Effector memory CD8-positive, alpha-beta T cell (primary cell): ENCODE results near the gene PCDHB1.

Source experiments
- ATAC-seq: fragments of 150-1000 bp; cut with Tn5 transposase; replicated peaks from 2 replicates; pipeline ENCODE4 v1.10.0; 2021; ENCODE audit warnings: mild to moderate bottlenecking, moderate library complexity
- DNase-seq, 3 experiments: peaks; one replicate each; pipeline ENCODE4 v3.0.0; 2021
- H3K27ac Mint-ChIP-seq, 2 donors: one replicate each; pipeline ENCODE4 v1.8.0; 2022; ENCODE audit warnings: mild to moderate bottlenecking in 2 of 2, mixed read lengths in 2 of 2, moderate library complexity in 2 of 2
- H3K27me3 Mint-ChIP-seq, 2 donors: one replicate each; pipeline ENCODE4 v1.8.0; 2022; ENCODE audit warnings: mixed read lengths in 2 of 2
- H3K36me3 Mint-ChIP-seq: one replicate; pipeline ENCODE4 v1.8.0; 2022; ENCODE audit warnings: mild to moderate bottlenecking, moderate library complexity, mixed read lengths; ENCODE audit not compliant: insufficient read depth
- H3K4me1 Mint-ChIP-seq, 2 donors: one replicate each; pipeline ENCODE4 v1.8.0; 2022; ENCODE audit warnings: low read depth in 2 of 2, mixed read lengths in 2 of 2
- H3K4me3 Mint-ChIP-seq, 2 donors: one replicate each; pipeline ENCODE4 v1.8.0; 2022; ENCODE audit warnings: mild to moderate bottlenecking in 2 of 2, mixed read lengths in 2 of 2, moderate library complexity in 2 of 2
- H3K9me3 Mint-ChIP-seq, 2 donors: one replicate each; pipeline ENCODE4 v1.8.0; 2022; ENCODE audit warnings: mixed read lengths in 2 of 2

PCDHB1 gene

GRCh38 chr5:141032626-141033025, 18.5 kb upstream of the PCDHB1 start:
- H3K9me3 Mint-ChIP-seq = peaks cover 0 to 2% of the 10 kb centered on the region in 2 donors
- DNase-seq (no peak), ATAC-seq (no peak)
- H3K27me3 Mint-ChIP-seq = no peaks in the 10 kb centered on the region
- H3K27ac Mint-ChIP-seq = no peak overlapping the region
- H3K4me1 Mint-ChIP-seq = no peaks in the 10 kb centered on the region
- H3K36me3 Mint-ChIP-seq = no peaks in the 10 kb centered on the region
- no peak overlapping the region for H3K4me3 Mint-ChIP-seq

- DNase-seq (no peak), ATAC-seq (no peak)
- Mint-ChIP-seq H3K27me3 (peaks cover 0 to 1% of the 10 kb centered on the region in 2 donors), H3K27ac (no peak overlapping the region), H3K36me3 (no peaks in the 10 kb centered on the region), H3K9me3 (peaks cover 0 to under 1% of the 10 kb centered on the region in 2 donors), H3K4me3 (no peak overlapping the region), H3K4me1 (no peaks in the 10 kb centered on the region)
Measured at GRCh38 chr5:141039061-141039460, 12.1 kb upstream of the PCDHB1 start.

- DNase-seq (no peak), ATAC-seq (no peak)
- no peak overlapping the region for H3K4me3 Mint-ChIP-seq
Measured at GRCh38 chr5:141039517-141039916, 11.7 kb upstream of the PCDHB1 start.

GRCh38 chr5:141040093-141040770, 10.9 kb upstream of the PCDHB1 start:
- no peaks in the 10 kb centered on the region for H3K36me3 Mint-ChIP-seq

More at GRCh38 chr5:141039517-141039916, 11.7 kb upstream of the PCDHB1 start:
- Mint-ChIP-seq H3K27me3 (peaks cover 0 to 6% of the 10 kb centered on the region in 2 donors), H3K36me3 (no peaks in the 10 kb centered on the region), H3K27ac (no peak overlapping the region), H3K4me1 (no peaks in the 10 kb centered on the region), H3K9me3 (peaks cover 0 to 5% of the 10 kb centered on the region in 2 donors)

GRCh38 chr5:141040771-141041426, 10.3 kb upstream of the PCDHB1 start:
- DNase-seq = peak; percentile 14 to 36 (median 16)
- H3K36me3 Mint-ChIP-seq = no peaks in the 10 kb centered on the region
- ATAC-seq = no peak

More at GRCh38 chr5:141040093-141040770, 10.9 kb upstream of the PCDHB1 start:
- no peak for ATAC-seq
- H3K4me1 Mint-ChIP-seq = no peaks in the 10 kb centered on the region
- no peak overlapping the region for H3K27ac Mint-ChIP-seq
- no peak for DNase-seq
- H3K9me3 Mint-ChIP-seq = peaks cover 0 to 7% of the 10 kb centered on the region in 2 donors
- H3K4me3 Mint-ChIP-seq = no peak overlapping the region
- peaks cover 0 to 9% of the 10 kb centered on the region in 2 donors for H3K27me3 Mint-ChIP-seq

GRCh38 chr5:141041427-141041785, 9.8 kb upstream of the PCDHB1 start:
- Mint-ChIP-seq H3K4me1 (no peaks in the 10 kb centered on the region), H3K9me3 (peaks cover 0 to 7% of the 10 kb centered on the region in 2 donors), H3K36me3 (peaks cover 3% of the 10 kb centered on the region), H3K27ac (no peak overlapping the region), H3K27me3 (peaks cover 0 to 9% of the 10 kb centered on the region in 2 donors), H3K4me3 (no peak overlapping the region)
- no peak for ATAC-seq
- DNase-seq = no peak

More at GRCh38 chr5:141040771-141041426, 10.3 kb upstream of the PCDHB1 start:
- peaks cover 0 to 7% of the 10 kb centered on the region in 2 donors for H3K9me3 Mint-ChIP-seq
- no peaks in the 10 kb centered on the region for H3K4me1 Mint-ChIP-seq
- no peak overlapping the region for H3K4me3 Mint-ChIP-seq
- peaks cover 0 to 9% of the 10 kb centered on the region in 2 donors for H3K27me3 Mint-ChIP-seq
- H3K27ac Mint-ChIP-seq = no peak overlapping the region

- Mint-ChIP-seq H3K4me3 (no peak overlapping the region), H3K27ac (no peak overlapping the region), H3K36me3 (peaks cover 3% of the 10 kb centered on the region), H3K4me1 (no peaks in the 10 kb centered on the region), H3K9me3 (peaks cover 0 to 7% of the 10 kb centered on the region in 2 donors), H3K27me3 (peaks cover 5 to 9% of the 10 kb centered on the region in 2 donors)
- DNase-seq = no peak
- ATAC-seq = no peak
Measured at GRCh38 chr5:141042555-141042954, 8.6 kb upstream of the PCDHB1 start.

GRCh38 chr5:141051521-141051866, 320 bp downstream of the PCDHB1 start:
- Mint-ChIP-seq H3K27me3 (peaks cover 30 to 42% of the 10 kb centered on the region in 2 donors), H3K4me3 (peak overlapping the region; percentile 52), H3K36me3 (no peaks in the 10 kb centered on the region), H3K27ac (no peak overlapping the region), H3K4me1 (peaks cover 0 to 4% of the 10 kb centered on the region in 2 donors), H3K9me3 (peaks cover 0 to 9% of the 10 kb centered on the region in 2 donors)
- ATAC-seq (no peak), DNase-seq (no peak)

GRCh38 chr5:141077826-141078225, 26.7 kb downstream of the PCDHB1 start:
- Mint-ChIP-seq H3K27ac (no peak overlapping the region), H3K4me3 (no peak overlapping the region)

GRCh38 chr5:141082228-141082627, 31.1 kb downstream of the PCDHB1 start:
- Mint-ChIP-seq H3K27me3 (peaks cover 11 to 16% of the 10 kb centered on the region in 2 donors), H3K27ac (no peak overlapping the region), H3K9me3 (no peaks in the 10 kb centered on the region), H3K4me3 (no peak overlapping the region), H3K4me1 (peaks cover 0 to 4% of the 10 kb centered on the region in 2 donors), H3K36me3 (no peaks in the 10 kb centered on the region)
- DNase-seq = no peak
- no peak for ATAC-seq

More at GRCh38 chr5:141077826-141078225, 26.7 kb downstream of the PCDHB1 start:
- no peaks in the 10 kb centered on the region for H3K4me1 Mint-ChIP-seq
- ATAC-seq = no peak
- H3K36me3 Mint-ChIP-seq = no peaks in the 10 kb centered on the region
- no peaks in the 10 kb centered on the region for H3K9me3 Mint-ChIP-seq
- no peaks in the 10 kb centered on the region for H3K27me3 Mint-ChIP-seq
- DNase-seq = no peak

- H3K4me3 Mint-ChIP-seq = peak overlapping the region; percentile 70 to 81
- H3K27me3 Mint-ChIP-seq = peaks cover 14 to 22% of the 10 kb centered on the region in 2 donors
- H3K4me1 Mint-ChIP-seq = peaks cover 0 to 4% of the 10 kb centered on the region in 2 donors
- peak; percentile 61 for ATAC-seq
- no peaks in the 10 kb centered on the region for H3K36me3 Mint-ChIP-seq
- no peak overlapping the region for H3K27ac Mint-ChIP-seq
- peak in 1 of 3 experiments; percentile 6 for DNase-seq
- no peaks in the 10 kb centered on the region for H3K9me3 Mint-ChIP-seq
Measured at GRCh38 chr5:141084487-141084989, 33.4 kb downstream of the PCDHB1 start.

- no peak for ATAC-seq
- Mint-ChIP-seq H3K9me3 (peaks cover 3 to 7% of the 10 kb centered on the region in 2 donors), H3K27me3 (peaks cover 24 to 42% of the 10 kb centered on the region in 2 donors), H3K4me1 (no peaks in the 10 kb centered on the region), H3K36me3 (peaks cover 3% of the 10 kb centered on the region), H3K27ac (no peak within 1 kb of the TSS), H3K4me3 (no peak within 1 kb of the TSS)
- no peak for DNase-seq
Measured at GRCh38 chr5:141094481-141095262, 43.5 kb downstream of the PCDHB1 start, which contains the start of gene PCDHB2. PCDHB2 (plus strand) TSS chr5:141094615; CDS start chr5:141094791, 176 bp downstream.

- peaks cover 3% of the 10 kb centered on the region for H3K36me3 Mint-ChIP-seq
- peaks cover 5 to 9% of the 10 kb centered on the region in 2 donors for H3K9me3 Mint-ChIP-seq
- H3K27me3 Mint-ChIP-seq = peaks cover 30 to 42% of the 10 kb centered on the region in 2 donors
- DNase-seq = no peak
- ATAC-seq = no peak
- H3K4me1 Mint-ChIP-seq = no peaks in the 10 kb centered on the region
- H3K27ac Mint-ChIP-seq = no peak overlapping the region
- H3K4me3 Mint-ChIP-seq = no peak overlapping the region
Measured at GRCh38 chr5:141095263-141095641, 44.1 kb downstream of the PCDHB1 start.
